Neural progenitor cell (in vitro differentiated cells): Measurements from ENCODE around the gene KIF22.

Experiments
- CTCF ChIP-seq: fragments of 200-600 bp; sonication (generic); IDR thresholded peaks from 2 replicates; pipeline ENCODE4 v1.5.1; 2017; ENCODE audit warnings: antibody characterized with exemption, mild to moderate bottlenecking
- EZH2 ChIP-seq: fragments of 200-600 bp; sonication (generic); IDR thresholded peaks from 2 replicates; pipeline ENCODE4 v1.6.1; 2017; ENCODE audit warnings: antibody characterized with exemption, mild to moderate bottlenecking, moderate library complexity

DNA sequence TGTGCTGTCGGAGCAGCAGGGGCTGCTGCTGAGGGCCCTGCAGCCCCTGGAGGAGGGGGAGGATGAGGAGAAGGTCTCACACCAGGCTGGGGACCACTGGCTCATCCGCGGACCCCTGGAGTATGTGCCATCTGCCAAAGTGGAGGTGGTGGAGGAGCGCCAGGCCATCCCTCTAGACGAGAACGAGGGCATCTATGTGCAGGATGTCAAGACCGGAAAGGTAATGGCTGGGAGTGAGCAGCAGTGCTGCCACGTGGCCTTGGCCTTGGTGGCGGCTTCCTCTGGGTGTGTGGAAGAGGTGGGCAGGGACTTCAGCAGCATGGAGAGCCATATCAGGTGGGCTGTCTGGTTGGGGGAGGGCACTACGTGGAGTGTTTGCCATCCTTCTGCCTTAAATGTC is 49.7 kb downstream of the KIF22 start:
- no peak for TF ChIP-seq CTCF
- TF ChIP-seq EZH2 = no peak
